MCF 10A (cell line): ENCODE results near the gene LDB2. TPM values are rescaled to one million over a fixed set of nuclear protein-coding genes. Genes with fewer than 3 reads are reported as not detected.
A peak's percentile ranks its signal among the peaks of the same experiment; 100 is the strongest.

Experiments used
- BruUV-seq: library from RNA; stranded (reverse); fragments of 400-500 nt; replicated peaks from 2 replicates; lab custom pipeline; 2021; lab: Mats Ljungman, UMichigan
- CTCF ChIA-PET: fragments of 300-600 bp; sonication (Branson Sonifier 250); formaldehyde crosslinking; extraction: SDS; loops from one replicate; lab custom pipeline; 2021; ENCODE audit warnings: antibody characterized with exemption, inconsistent platforms; lab: Yijun Ruan, JAX
- POLR2A ChIA-PET: fragments of 300-600, 350-650 bp; sonication (Branson Sonifier 250); formaldehyde crosslinking; extraction: SDS; loops from one replicate; lab custom pipeline; 2020; ENCODE audit warnings: antibody characterized with exemption, inconsistent platforms; lab: Yijun Ruan, JAX
- DNase-seq: peaks from one replicate; pipeline ENCODE4 v3.0.0-alpha.2; 2018; ENCODE audit not compliant: unreplicated experiment
- H3K27ac Mint-ChIP-seq: one replicate; pipeline ENCODE4 v1.8.0; 2022; ENCODE audit warnings: mild to moderate bottlenecking, low read depth, mixed read lengths; ENCODE audit not compliant: unreplicated experiment
- H3K27me3 Mint-ChIP-seq: one replicate; pipeline ENCODE4 v1.8.0; 2022; ENCODE audit warnings: mixed read lengths; ENCODE audit not compliant: insufficient read depth, unreplicated experiment
- H3K36me3 Mint-ChIP-seq: one replicate; pipeline ENCODE4 v1.8.0; 2022; ENCODE audit warnings: mild to moderate bottlenecking, moderate library complexity, mixed read lengths; ENCODE audit not compliant: insufficient read depth, unreplicated experiment
- H3K4me1 Mint-ChIP-seq: one replicate; pipeline ENCODE4 v1.8.0; 2022; ENCODE audit warnings: mixed read lengths; ENCODE audit not compliant: insufficient read depth, unreplicated experiment
- H3K4me3 Mint-ChIP-seq: one replicate; pipeline ENCODE4 v1.8.0; 2022; ENCODE audit warnings: mild to moderate bottlenecking, moderate library complexity, mixed read lengths; ENCODE audit not compliant: unreplicated experiment
- H3K9me3 Mint-ChIP-seq: one replicate; pipeline ENCODE4 v1.8.0; 2022; ENCODE audit warnings: mixed read lengths; ENCODE audit not compliant: unreplicated experiment
- intact Hi-C: fragments of 100-400 bp; cut with micrococcal nuclease; formaldehyde crosslinking; loops from 2 replicates; pipeline ENCODE4 v1.14.1; 2022
- total RNA-seq: library from RNA; stranded (reverse); gene quantifications from 2 replicates; pipeline ENCODE4 v1.2.3, GENCODE V29; 2022
- TF ChIP-seq, protein P1 (sequence below): fragments of 200-600 bp; IDR thresholded peaks from one replicate; pipeline ENCODE4 v1.8.0; 2022; ENCODE audit warnings: antibody characterized with exemption, mild to moderate bottlenecking; ENCODE audit not compliant: unreplicated experiment

Gene LDB2
- total RNA-seq, 1 experiment from 2014 or later: not detected

DNA sequence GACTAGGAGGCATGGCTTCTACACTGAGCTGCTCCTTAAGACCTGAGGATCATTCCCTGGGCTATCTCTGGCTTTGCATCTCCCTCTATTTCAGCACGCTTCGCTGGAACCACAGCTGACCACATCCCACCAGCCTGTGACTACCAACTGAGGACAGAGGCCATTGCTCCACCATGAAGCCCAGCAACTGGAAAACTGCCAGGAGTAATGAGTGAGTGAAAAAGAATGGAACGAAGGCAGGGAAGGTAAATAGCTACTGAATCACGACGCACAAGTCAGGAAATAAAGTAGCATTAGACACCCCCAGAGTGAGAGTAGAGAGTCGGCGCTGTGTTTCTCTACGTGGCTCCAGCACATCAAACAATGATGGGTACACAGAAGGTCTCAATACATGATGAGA is 314.7 kb downstream of the LDB2 start:
- Mint-ChIP-seq H3K4me1 (peaks cover 15% of the 10 kb centered on the region), H3K9me3 (no peaks in the 10 kb centered on the region), H3K36me3 (no peaks in the 10 kb centered on the region), H3K27me3 (peaks cover 46% of the 10 kb centered on the region), H3K4me3 (no peak overlapping the region), H3K27ac (no peak overlapping the region)
- TF ChIP-seq, protein P1, sequence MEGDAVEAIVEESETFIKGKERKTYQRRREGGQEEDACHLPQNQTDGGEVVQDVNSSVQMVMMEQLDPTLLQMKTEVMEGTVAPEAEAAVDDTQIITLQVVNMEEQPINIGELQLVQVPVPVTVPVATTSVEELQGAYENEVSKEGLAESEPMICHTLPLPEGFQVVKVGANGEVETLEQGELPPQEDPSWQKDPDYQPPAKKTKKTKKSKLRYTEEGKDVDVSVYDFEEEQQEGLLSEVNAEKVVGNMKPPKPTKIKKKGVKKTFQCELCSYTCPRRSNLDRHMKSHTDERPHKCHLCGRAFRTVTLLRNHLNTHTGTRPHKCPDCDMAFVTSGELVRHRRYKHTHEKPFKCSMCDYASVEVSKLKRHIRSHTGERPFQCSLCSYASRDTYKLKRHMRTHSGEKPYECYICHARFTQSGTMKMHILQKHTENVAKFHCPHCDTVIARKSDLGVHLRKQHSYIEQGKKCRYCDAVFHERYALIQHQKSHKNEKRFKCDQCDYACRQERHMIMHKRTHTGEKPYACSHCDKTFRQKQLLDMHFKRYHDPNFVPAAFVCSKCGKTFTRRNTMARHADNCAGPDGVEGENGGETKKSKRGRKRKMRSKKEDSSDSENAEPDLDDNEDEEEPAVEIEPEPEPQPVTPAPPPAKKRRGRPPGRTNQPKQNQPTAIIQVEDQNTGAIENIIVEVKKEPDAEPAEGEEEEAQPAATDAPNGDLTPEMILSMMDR: no peak
- no TSS peak for BruUV-seq
- DNase-seq: peak; percentile 65
- CTCF ChIA-PET: no interaction called here
- POLR2A ChIA-PET: no interaction called here
- intact Hi-C loops: no loop called here

DNA sequence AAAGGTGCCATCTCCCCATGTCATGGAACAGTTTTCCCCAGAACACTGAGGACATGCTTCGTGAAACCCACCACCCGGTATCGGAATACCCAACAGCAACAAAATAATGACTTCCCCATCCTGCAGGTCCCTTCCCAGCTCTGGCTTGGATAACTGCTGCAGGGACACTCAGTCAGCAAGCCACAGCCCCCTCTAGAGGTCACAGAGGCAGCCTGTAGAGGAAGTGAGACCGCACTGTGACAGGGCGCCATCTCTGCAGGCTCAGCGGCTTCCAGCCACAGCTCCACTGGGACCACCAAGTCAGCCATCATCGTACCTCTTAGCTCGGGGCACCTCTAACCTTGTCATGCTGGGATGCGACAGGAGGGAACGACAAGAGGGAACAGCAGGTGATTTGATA is 315.9 kb downstream of the LDB2 start:
- H3K36me3 Mint-ChIP-seq: no peaks in the 10 kb centered on the region
- peak; percentile 46 for DNase-seq
- CTCF ChIA-PET: interaction anchor here (0.6 kb wide), 1 partner anchor 530 kb away, joined by 3 read pairs; no protein-coding TSS in a partner anchor
- no peak overlapping the region for H3K27ac Mint-ChIP-seq
- BruUV-seq: no TSS peak
- no peaks in the 10 kb centered on the region for H3K9me3 Mint-ChIP-seq
- H3K4me3 Mint-ChIP-seq: no peak overlapping the region
- H3K4me1 Mint-ChIP-seq: peaks cover 13% of the 10 kb centered on the region
- POLR2A ChIA-PET: interaction anchor here (1.4 kb wide), 1 partner anchor 8 kb away, joined by 3 read pairs; no protein-coding TSS in a partner anchor
- intact Hi-C loops: no loop called here
- H3K27me3 Mint-ChIP-seq: peaks cover 59% of the 10 kb centered on the region
- TF ChIP-seq, protein P1: no peak

DNA sequence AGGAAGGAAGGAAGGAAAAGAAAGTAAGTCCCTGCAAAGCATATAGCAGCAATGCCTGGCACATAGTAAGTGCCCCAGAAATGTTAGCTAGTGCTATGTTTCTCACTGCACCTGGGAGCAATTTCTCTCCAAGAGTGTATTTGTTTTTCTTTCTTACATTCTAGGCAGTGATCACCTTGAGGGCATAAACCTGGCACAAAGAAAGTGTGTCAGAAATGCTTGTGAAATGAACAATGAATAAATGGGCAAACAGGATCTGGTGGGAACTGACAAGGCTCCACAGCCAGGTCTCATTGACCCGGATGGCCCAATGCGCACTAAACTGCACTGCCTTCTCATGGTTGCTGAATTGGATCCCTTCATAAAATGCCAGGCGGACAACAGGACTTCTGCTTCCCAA is 316.4 kb downstream of the LDB2 start:
- CTCF ChIA-PET: interaction anchor here (0.6 kb wide), 1 partner anchor 529 kb away, joined by 3 read pairs; no protein-coding TSS in a partner anchor
- no TSS peak for BruUV-seq
- no peak overlapping the region for H3K27ac Mint-ChIP-seq
- H3K9me3 Mint-ChIP-seq: no peaks in the 10 kb centered on the region
- H3K27me3 Mint-ChIP-seq: peaks cover 64% of the 10 kb centered on the region
- TF ChIP-seq, protein P1: no peak
- peak; percentile 28 for DNase-seq
- H3K4me1 Mint-ChIP-seq: peaks cover 13% of the 10 kb centered on the region
- no peaks in the 10 kb centered on the region for H3K36me3 Mint-ChIP-seq
- intact Hi-C loops: no loop called here
- no peak overlapping the region for H3K4me3 Mint-ChIP-seq
- POLR2A ChIA-PET: interaction anchor here (1.4 kb wide), 1 partner anchor 7 kb away, joined by 3 read pairs; no protein-coding TSS in a partner anchor

DNA sequence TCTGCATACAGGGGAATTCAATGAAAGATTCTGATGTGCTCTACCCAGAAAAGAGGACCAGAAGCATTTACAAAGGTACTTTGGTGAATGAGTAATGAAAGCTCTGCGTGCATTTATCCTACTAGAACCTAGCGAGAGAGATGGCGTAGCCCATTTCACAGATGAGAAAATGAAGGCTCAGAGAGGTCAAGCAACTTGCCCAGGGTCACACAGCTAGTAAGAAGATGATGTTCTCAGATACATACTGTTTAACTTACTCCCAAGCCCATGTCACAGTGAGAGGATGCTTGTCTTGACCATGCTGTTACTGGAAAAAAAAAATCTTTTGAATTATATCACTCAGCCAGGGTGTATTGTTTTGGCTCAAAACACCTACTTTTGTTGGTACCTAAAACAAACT is 317.3 kb downstream of the LDB2 start:
- Mint-ChIP-seq H3K27me3 (peaks cover 73% of the 10 kb centered on the region), H3K9me3 (no peaks in the 10 kb centered on the region), H3K36me3 (no peaks in the 10 kb centered on the region), H3K27ac (no peak overlapping the region), H3K4me1 (peaks cover 13% of the 10 kb centered on the region), H3K4me3 (no peak overlapping the region)
- no TSS peak for BruUV-seq
- POLR2A ChIA-PET: interaction anchor here (1.0 kb wide), 1 partner anchor 14 kb away, joined by 3 read pairs; no protein-coding TSS in a partner anchor
- TF ChIP-seq, protein P1: no peak
- DNase-seq: no peak
- CTCF ChIA-PET: interaction anchor here (0.6 to 0.7 kb wide), 2 partner anchors 10 to 743 kb away, joined by 3 to 5 read pairs; no protein-coding TSS in a partner anchor
- intact Hi-C loops: no loop called here
